NOMO-1 treated with dmso at 0.1 percent for 144 hours (cell line): Measurements from ENCODE around the gene HOXC13.

Experiments used
- DNase-seq: peaks from one replicate; lab custom pipeline; 2025; ENCODE audit not compliant: unreplicated experiment; lab: John Stamatoyannopoulos, UW

The HOXC13 gene

GRCh38 chr12:53969588-53970259, 31.1 kb downstream of the HOXC13 start:
- DNase-seq, result no peak

- DNase-seq, result no peak
These were observed 31.8 kb downstream of the HOXC13 start for GRCh38 chr12:53970451-53970850.

GRCh38 chr12:53971129-53971528, 32.5 kb downstream of the HOXC13 start:
- DNase-seq, result no peak

GRCh38 chr12:53971686-53972085, 33.1 kb downstream of the HOXC13 start:
- no peak for DNase-seq

GRCh38 chr12:53972152-53972702, 33.6 kb downstream of the HOXC13 start:
- no peak for DNase-seq

- DNase-seq, result no peak
These were observed 34.1 kb downstream of the HOXC13 start, which contains the start of gene HOXC11 for GRCh38 chr12:53972722-53973235. Gene HOXC11 (plus strand): TSS chr12:53973126. CDS start chr12:53973242, 116 bp downstream.

DNA sequence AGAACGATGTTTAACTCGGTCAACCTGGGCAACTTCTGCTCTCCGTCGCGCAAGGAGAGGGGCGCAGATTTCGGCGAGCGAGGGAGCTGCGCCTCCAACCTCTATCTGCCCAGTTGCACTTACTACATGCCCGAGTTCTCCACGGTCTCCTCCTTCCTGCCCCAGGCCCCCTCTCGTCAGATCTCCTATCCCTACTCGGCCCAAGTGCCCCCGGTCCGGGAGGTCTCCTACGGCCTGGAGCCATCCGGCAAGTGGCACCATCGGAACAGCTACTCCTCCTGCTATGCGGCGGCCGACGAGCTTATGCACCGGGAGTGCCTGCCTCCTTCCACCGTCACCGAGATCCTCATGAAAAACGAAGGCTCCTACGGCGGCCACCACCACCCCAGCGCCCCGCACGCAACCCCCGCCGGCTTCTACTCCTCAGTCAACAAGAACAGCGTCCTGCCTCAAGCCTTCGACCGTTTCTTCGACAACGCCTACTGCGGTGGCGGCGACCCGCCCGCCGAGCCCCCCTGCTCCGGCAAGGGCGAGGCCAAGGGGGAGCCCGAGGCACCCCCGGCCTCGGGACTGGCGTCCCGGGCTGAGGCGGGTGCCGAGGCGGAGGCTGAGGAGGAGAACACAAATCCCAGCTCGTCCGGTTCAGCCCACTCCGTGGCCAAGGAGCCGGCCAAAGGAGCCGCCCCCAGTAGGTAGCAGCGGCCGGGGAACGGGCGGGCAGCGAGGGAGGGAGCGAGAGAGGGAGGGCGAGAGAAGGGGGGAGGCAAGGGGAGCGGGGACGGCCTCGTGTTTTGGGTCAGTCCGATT, 34.8 kb downstream of the HOXC13 start:
- DNase-seq, result no peak

GRCh38 chr12:53974084-53975063, 35.7 kb downstream of the HOXC13 start, which contains the start of gene HOTAIR:
Gene HOTAIR (minus strand): TSS chr12:53974954.
- DNase-seq, result no peak

- DNase-seq, result no peak
These were observed 36.4 kb downstream of the HOXC13 start for GRCh38 chr12:53975064-53975471.

- no peak for DNase-seq
These were observed 37.0 kb downstream of the HOXC13 start for GRCh38 chr12:53975479-53976152.

- DNase-seq, result no peak
These were observed 37.7 kb downstream of the HOXC13 start for GRCh38 chr12:53976172-53976822.

- DNase-seq, result no peak
These were observed 38.4 kb downstream of the HOXC13 start for GRCh38 chr12:53976823-53977595.

DNA sequence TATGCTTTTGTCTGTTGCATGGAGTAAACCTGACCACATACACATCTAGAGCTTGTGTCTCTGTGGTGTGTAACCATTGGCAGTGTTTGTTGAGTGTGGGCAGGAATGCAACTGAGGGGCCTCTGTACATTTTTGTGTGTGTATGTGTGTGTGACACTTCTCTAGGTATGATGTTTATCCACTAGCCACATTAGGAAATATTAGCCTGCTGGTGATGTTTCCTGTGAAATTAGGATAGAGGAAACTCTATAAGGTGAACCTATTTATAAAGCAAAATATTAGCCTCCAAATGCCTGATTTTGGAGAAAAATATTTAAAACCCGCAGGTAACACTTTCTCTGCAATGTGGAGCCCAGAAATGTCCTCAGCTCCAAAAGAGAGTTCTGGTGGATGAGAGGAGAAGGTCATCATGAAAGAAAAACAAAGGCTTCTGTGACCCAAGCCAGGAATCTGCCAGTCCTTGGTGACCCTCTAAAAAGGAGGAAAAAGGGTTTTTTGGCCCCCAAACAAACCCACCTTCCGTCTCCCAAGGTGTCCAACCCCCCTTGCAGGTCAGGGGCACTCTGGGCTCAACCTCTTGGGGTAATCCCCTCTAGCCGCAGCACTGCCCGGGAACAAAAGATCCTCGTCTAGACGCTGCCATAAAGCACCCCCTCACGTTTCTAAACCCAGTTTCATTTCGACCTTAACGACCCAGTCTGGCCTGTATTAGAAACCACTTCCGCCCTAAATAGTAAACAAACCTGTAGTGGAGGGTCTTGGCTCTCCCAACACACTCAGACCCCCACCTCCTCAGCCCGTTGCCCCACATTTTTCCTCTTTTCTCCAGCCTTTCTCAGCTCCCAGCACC, 39.2 kb downstream of the HOXC13 start:
- DNase-seq, result no peak

DNA sequence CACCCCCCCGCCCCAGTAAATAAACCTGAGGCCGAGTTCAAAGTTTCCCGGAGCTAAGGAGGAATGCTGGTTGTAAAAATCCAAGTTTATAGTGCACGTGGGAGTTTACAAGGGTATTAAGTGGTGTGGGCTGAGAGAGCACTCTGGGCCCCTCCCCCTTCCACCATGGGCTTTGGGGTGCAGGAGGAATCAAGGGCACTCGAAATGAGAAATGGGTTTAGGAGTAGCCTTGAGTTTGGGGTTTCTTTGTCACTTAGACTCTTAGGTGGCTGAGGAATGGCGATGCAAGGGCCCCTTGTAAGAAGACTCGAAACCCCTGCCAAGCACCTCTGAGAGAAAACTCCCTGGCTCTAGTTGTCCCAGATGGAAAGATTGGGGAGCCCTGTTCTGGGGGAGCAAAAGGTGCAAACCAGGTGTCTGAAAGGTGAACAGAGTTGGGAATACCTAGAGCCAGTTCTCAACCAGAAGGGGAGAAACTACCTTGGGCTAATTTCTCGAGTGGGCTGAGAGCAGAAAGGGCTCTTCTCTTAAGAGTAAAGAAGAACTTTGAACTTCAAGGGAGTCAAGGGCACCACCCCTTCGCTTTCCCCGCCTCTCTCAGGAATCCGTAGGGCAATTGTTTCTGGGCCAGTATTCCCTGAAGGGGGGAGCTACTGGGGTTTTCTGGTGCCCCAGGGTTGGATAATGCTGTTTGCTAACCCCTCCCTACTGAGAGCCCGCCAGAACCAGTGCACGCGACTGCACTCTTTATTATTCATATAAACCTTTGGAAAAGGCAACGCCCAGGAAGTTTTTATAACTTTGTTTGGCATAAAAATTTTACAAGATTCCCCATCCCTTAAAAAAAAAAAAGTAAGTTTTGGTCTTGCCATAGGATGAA, 40.1 kb downstream of the HOXC13 start:
- no peak for DNase-seq

- no peak for DNase-seq
These were observed 41.6 kb downstream of the HOXC13 start for GRCh38 chr12:53980104-53980801.

GRCh38 chr12:53980802-53981496, 42.3 kb downstream of the HOXC13 start:
- no peak for DNase-seq
